NCI-H2196 treated with DMSO at 0.1 percent for 48 hours (cell line): ENCODE data around the gene IL13RA1.
A peak's percentile ranks its signal among the peaks of the same experiment; 100 is the strongest.
"Not testable (repeated sequence)": the region's sequence is repeated elsewhere in the genome, so short reads cannot be mapped to it uniquely, and the experiment has no call there.

ENCODE experiments used
- DNase-seq: peaks from one replicate; lab custom pipeline; 2025; ENCODE audit not compliant: unreplicated experiment; lab: John Stamatoyannopoulos, UW

IL13RA1 gene

GRCh38 chrX:118726887-118727685 is at the start of gene IL13RA1:
IL13RA1 (plus strand) TSS chrX:118727606; CDS start chrX:118727639, 33 bp downstream.
- DNase-seq = peak; percentile 66

GRCh38 chrX:118679290-118679689 is 48.1 kb upstream of the IL13RA1 start:
- no peak for DNase-seq

GRCh38 chrX:118682258-118683014 is 45.0 kb upstream of the IL13RA1 start:
- DNase-seq = no peak

- DNase-seq = no peak
These were observed 42.0 kb upstream of the IL13RA1 start for GRCh38 chrX:118685393-118685792.

DNA sequence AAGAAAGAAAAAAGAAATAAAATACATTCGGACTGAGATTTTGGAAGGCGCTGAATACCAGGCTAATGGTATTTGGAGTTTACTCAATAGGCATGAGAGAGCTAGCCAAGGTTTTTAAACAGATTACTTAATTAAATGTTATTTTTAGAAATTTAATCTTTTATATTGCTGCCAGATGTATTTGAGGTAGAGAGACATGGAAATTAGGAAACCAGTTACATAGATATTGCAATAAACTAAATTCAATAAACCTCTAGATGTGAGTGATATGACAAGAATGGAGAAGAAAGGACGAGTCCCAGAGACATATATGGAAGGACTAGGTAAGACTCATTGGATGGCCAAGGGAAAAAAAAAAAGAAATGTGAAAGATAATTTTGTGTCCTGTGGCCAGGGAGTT is 38.5 kb upstream of the IL13RA1 start:
- no peak for DNase-seq

DNA sequence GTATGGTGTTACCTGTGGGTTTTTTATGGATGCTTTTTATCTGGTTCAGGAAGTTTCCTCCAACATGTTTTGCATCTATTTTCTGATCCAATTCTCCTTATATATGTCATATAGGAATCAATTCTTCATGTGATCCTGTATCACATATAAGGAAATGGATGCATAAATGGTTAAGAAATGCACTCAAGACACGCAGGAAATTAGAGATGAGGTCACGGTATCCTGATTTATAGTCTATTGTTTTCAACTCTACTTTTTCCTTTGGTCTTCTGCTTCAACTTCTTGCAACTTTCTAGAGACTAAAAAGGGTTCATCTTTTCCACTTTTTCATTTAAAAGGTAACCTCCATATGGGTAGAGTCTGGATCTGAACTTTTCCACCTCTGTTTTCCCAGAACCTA is 33.6 kb upstream of the IL13RA1 start:
- no peak for DNase-seq

- DNase-seq = no peak
These were observed 32.8 kb upstream of the IL13RA1 start for GRCh38 chrX:118694638-118695037.

- no peak for DNase-seq
These were observed 28.8 kb upstream of the IL13RA1 start for GRCh38 chrX:118698516-118699170.

GRCh38 chrX:118702741-118703140 is 24.7 kb upstream of the IL13RA1 start:
- DNase-seq = no peak

DNA sequence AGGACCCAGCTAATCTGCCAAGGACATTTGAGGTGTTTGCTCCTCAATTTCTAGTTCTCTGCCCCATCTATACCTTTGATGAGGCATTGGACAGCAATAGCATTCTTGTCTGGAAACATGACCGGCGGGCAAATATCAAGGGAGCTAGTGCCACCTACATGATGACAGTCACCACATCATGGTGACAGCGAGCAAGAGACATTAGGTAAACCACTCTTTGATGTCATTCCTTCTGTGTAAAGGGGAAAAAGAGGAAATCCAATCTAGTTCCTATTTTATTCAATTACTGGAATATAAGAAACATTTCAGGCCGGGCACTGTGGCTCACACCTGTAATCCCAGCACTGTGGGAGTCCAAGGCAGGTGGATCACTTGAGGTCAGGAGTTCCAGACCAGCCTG is 20.7 kb upstream of the IL13RA1 start:
- DNase-seq = no peak

DNA sequence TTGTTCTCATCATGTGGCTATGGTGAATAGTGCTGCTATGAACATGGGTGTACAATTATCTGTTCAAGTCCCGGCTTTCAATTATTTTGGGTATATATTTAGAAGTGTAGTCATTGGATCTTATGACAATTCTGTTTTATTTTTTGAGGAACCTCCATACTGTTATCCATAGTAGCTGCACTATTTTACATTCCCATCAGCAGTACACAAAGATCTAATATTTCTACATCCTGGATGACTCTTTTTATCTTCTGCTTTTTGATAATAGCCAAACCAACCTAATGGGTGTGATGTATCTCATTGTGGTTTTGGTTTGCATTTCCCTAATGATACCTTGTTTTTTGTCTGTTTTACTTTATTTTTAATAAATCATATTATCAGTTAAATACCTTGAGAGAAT is 12.9 kb upstream of the IL13RA1 start:
- DNase-seq = no peak

GRCh38 chrX:118715917-118716316 is 11.5 kb upstream of the IL13RA1 start:
- not testable (repeated sequence) for DNase-seq

DNA sequence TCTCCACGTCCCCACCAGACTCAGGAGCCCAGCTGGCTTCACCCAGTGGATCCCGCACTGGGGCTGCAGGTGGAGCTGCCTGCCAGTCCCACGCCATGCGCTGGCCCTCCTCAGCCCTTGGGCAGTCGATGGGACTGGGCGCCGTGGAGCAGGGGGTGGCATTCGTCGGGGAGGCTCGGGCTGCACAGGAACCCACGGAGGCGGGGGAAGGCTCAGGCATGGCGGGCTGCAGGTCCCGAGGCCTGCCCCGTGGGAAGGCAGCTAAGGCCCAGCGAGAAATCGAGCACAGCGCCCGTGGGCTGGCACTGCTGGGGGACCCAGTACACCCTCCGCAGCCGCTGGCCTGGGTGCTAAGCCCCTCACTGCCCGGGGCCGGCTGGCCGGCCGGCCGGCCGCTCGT is 10.6 kb upstream of the IL13RA1 start:
- DNase-seq = not testable (repeated sequence)

- DNase-seq = no peak
These were observed 9.6 kb upstream of the IL13RA1 start for GRCh38 chrX:118717678-118718391.

DNA sequence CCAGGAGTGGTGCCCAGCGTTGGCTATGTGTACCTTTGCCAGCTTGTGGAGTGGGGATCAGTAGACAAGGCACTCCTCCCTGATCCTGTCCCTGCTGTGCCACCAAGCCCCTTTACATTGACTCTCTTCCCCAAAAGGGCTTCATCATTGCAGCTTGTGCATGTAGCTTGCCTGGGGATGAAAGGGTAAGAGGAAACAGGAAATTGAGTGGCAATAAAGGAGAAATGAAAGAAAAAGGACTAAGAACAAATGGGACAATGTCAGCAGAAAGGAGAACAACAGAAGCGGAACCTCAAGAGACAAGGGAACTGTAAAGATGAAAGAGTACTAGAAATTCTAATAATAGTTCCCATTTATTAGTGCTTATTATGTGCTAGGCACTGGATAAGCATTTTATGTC is 8.7 kb upstream of the IL13RA1 start:
- DNase-seq = no peak

DNA sequence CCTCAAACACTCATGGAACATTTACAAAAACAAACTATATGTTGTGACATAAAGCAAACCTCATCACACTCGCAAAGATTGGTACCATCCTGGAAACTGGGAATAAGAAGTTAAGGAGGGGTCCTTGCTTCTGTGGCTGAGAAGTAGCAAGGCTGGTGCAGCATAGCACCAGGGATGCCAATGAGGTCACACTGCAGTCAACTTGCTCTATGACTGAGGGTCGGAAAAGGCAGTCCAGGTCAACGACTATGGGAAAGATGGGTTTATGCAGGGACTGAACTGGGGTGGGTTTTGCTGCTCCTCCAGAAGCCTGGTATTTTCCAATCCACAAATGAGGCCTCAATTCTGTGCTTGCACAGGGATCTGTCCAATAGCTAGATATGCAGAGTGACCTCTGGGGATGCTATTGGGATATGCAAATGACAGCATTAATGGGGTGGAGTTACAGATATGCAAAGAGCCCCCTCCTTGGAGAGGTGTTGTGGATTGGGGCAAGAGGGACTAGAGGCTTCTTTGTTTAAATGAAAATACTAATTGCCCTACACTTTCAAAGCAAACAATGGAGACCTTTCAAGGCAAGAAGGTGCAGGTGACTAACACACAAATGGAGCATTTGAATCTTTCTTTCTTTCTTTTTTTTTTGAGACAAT is 7.2 kb upstream of the IL13RA1 start:
- DNase-seq = no peak

- no peak for DNase-seq
These were observed 4.0 kb upstream of the IL13RA1 start for GRCh38 chrX:118723376-118723775.

DNA sequence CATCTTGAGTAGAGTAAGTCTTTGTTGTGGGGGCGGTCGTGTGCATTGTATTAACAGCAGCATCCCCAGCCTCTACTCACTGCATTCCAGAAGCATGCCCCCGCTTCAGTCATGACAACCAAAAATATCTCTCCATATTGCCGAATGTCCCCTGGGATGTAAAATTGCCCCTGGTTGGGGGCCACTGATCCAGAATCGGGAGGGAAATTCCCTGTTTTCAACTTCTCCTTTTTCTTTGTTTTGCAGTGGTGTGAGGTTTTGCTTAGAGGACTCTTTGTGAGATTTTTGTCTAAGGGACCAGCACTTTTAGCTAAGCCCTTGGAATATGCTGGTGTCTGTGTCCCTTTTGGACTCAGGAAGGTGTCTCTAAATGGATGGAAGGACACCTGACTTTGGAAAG is 3.0 kb upstream of the IL13RA1 start:
- DNase-seq = no peak

DNA sequence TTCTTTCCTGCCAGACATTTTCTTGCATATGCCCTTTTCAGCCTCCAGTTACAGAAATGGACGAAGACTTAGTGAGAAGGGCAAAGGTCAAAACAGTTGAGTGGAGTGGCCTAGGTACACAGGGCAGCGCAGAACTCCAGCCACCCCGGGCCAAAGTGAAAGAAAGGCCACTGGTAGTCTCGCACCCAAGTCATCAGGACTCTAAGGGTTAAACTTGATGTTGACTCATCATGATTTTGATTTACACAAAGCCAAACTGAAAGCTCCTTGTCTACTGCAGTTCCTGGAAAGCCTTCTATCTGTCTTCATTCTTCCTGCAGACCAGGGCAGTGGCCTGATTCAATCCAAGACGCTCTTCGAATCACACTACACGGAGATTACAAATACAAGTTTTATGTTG is 2.6 kb upstream of the IL13RA1 start:
- no peak for DNase-seq

DNA sequence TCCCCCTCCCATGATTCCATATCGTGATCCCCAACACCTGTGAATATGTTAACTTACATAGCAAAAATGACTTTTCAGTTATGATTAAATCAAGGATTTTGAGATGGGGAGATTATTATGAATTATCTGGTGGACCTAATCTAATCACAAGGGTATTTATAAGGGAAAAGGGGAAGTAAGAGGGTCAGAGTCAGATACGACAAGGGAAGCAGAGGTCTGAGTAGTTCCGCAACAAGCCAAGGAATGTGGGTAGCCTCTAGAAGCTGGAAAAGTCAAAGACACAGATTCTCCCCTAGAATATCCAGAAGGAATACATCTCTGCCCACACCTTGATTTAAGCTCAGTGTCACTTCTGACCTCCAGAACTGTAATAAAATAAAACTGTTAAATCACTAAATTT is 1.0 kb upstream of the IL13RA1 start:
- DNase-seq = no peak
